ENCODE results near the gene HSDL2.

Gene HSDL2

DNA sequence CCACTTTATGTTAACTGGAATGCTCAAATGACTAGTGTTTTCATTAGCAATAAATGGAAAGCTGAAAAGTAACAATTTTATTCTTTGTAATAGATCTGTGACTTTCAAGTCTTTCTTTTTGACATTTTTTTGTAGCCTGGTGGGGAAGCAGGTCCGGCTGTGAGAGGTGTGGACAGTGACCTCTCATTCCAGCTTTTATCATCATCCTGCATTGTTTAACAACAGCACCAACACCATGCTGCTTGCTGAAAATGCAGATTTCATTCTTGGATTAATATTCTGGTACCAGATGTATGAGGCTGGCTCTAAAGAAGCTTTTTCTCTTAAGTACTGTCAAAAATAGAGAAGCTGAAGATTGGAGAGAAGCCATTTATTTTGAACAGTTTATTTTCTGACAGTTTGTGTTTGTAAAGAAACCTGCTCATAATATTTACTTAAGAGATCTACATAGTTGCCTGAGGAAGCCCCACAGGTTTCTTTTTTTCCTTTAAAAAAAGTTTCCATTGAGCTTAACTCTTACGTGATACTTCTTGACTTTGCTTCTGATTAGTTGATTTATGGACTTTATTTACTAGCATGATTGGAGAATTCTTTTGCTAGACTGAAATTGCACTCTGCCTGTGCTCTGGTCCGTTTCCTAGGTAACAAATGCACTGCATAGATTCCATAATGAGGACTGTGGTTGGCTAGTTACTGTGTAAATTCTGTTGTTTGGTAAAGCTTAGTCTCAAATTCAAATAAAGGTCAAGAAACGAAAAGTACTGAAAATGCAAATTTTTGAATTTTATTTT lies 110.2 kb downstream of the HSDL2 start:
- no peak for DNase-seq (ENCODE audit: low read depth in 1 of 2, low spot score in 1 of 2)
- in situ Hi-C loops (cut with HindIII; ENCODE audit: low pct_unique_long_range_greater_than_20kb, low sequenced_read_pairs), result no loop called here
- no peak for TF ChIP-seq JUND (IDR thresholded peaks at IDR 0.05; ENCODE audit: low read depth)

GRCh38 chr9:112493393-112494137 lies 113.7 kb downstream of the HSDL2 start:
- no peak for DNase-seq (ENCODE audit: low read depth in 1 of 2, low spot score in 1 of 2)
- in situ Hi-C loops (cut with HindIII; ENCODE audit: low pct_unique_long_range_greater_than_20kb, low sequenced_read_pairs), result no loop called here
- no peak for TF ChIP-seq JUND (IDR thresholded peaks at IDR 0.05; ENCODE audit: low read depth)

DNA sequence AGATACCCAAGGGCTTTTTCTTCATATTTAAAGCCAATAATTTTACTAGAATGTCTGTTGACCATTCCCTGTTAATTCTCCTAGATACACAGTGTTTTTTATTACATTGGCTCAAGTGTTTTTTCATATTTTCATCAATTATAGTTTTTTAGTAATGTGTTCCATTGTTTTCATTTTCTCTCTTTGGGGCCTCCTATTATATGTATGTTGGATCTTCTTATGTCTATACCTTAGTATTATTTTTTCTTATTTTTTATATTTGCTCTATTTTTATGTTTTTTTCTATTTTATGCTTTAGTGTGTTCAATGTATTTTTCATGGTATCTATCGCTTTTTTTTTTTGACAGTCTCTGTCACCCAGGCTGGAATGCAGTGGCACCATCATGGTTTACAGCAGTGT lies 114.2 kb downstream of the HSDL2 start:
- no peak for TF ChIP-seq JUND (IDR thresholded peaks at IDR 0.05; ENCODE audit: low read depth)
- in situ Hi-C loops (cut with HindIII; ENCODE audit: low pct_unique_long_range_greater_than_20kb, low sequenced_read_pairs), result no loop called here

GRCh38 chr9:112495614-112496013 lies 115.7 kb downstream of the HSDL2 start:
- in situ Hi-C loops (cut with HindIII; ENCODE audit: low pct_unique_long_range_greater_than_20kb, low sequenced_read_pairs), result no loop called here
- no peak for DNase-seq (ENCODE audit: low read depth in 1 of 2, low spot score in 1 of 2)
- no peak for TF ChIP-seq JUND (IDR thresholded peaks at IDR 0.05; ENCODE audit: low read depth)

More for the DNA sequence above, 114.2 kb downstream of the HSDL2 start:
- DNase-seq (ENCODE audit: low read depth in 1 of 2, low spot score in 1 of 2), result no peak

GRCh38 chr9:112496074-112496722 lies 116.3 kb downstream of the HSDL2 start:
- in situ Hi-C loops (cut with HindIII; ENCODE audit: low pct_unique_long_range_greater_than_20kb, low sequenced_read_pairs), result no loop called here
- no peak for DNase-seq (ENCODE audit: low read depth in 1 of 2, low spot score in 1 of 2)
- TF ChIP-seq JUND (IDR thresholded peaks at IDR 0.05; ENCODE audit: low read depth), result no peak

DNA sequence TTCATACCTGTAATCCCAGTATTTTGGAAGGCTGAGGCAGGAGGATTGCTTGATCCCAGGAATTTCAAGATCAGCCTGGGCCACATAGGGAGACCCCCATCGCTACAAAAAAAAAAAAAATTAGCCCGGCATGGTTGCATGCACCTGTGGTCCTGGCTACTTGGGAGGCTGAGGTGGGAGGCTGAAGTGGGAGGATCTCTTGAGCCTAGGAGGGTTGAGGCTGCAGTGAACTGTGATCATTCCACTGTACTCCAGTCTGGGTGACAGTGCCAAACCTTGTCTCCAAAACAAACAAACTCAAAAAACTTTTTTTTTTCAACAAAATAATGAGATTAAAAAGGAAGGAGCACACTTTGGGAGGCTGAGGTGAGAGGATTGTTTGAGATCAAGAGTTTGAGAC lies 120.9 kb downstream of the HSDL2 start:
- TF ChIP-seq JUND (IDR thresholded peaks at IDR 0.05; ENCODE audit: low read depth), result no peak
- DNase-seq (ENCODE audit: low read depth in 1 of 2, low spot score in 1 of 2), result no peak
- in situ Hi-C loops (cut with HindIII; ENCODE audit: low pct_unique_long_range_greater_than_20kb, low sequenced_read_pairs), result no loop called here

GRCh38 chr9:112501287-112501686 lies 121.4 kb downstream of the HSDL2 start:
- no peak for TF ChIP-seq JUND (IDR thresholded peaks at IDR 0.05; ENCODE audit: low read depth)
- no peak for DNase-seq (ENCODE audit: low read depth in 1 of 2, low spot score in 1 of 2)
- in situ Hi-C loops (cut with HindIII; ENCODE audit: low pct_unique_long_range_greater_than_20kb, low sequenced_read_pairs), result no loop called here

GRCh38 chr9:112502175-112502946 lies 122.5 kb downstream of the HSDL2 start:
- in situ Hi-C loops (cut with HindIII; ENCODE audit: low pct_unique_long_range_greater_than_20kb, low sequenced_read_pairs), result no loop called here
- no peak for DNase-seq (ENCODE audit: low read depth in 1 of 2, low spot score in 1 of 2)
- no peak for TF ChIP-seq JUND (IDR thresholded peaks at IDR 0.05; ENCODE audit: low read depth)

GRCh38 chr9:112503170-112503569 lies 123.3 kb downstream of the HSDL2 start:
- no peak for TF ChIP-seq JUND (IDR thresholded peaks at IDR 0.05; ENCODE audit: low read depth)
- no peak for DNase-seq (ENCODE audit: low read depth in 1 of 2, low spot score in 1 of 2)
- in situ Hi-C loops (cut with HindIII; ENCODE audit: low pct_unique_long_range_greater_than_20kb, low sequenced_read_pairs), result no loop called here

DNA sequence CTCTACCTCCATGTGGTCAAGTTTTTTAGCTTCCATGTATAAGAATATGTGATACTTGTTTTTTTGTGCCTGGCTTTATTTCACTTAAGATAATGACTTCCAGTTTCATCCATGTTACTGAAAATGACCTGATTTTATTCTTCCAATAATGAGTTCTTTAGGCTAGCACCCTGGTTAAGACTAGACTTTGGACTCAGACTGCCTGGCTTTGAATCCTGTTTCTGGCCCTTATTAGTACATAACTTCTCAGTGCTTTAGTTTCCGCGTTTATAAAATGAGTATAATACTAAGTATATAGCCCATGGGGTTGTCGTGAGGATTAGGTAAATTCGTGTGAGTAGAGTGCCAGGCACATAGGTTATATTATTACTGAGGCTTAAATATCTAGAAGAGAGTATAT lies 125.2 kb downstream of the HSDL2 start:
- in situ Hi-C loops (cut with HindIII; ENCODE audit: low pct_unique_long_range_greater_than_20kb, low sequenced_read_pairs), result no loop called here
- TF ChIP-seq JUND (IDR thresholded peaks at IDR 0.05; ENCODE audit: low read depth), result no peak
- no peak for DNase-seq (ENCODE audit: low read depth in 1 of 2, low spot score in 1 of 2)

DNA sequence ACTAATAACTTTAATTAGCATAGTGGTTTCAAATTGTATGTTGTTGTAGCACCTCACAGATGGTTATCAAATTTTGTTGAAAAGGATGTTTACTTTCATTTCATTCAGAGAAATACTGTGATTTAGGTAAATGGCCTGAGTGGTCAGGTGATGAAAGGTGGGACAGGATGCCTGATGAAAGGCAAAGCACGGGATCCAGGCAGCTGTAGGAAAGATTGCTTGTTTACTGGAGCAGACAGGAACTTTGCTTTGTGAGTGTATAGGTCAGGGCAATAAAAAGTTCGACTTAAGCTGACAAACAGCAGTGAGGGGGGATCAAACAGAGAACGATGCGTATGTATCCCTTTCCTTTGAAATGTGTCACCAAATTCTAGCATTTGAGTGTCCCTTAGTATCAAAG lies 125.7 kb downstream of the HSDL2 start:
- no peak for DNase-seq (ENCODE audit: low read depth in 1 of 2, low spot score in 1 of 2)
- no peak for TF ChIP-seq JUND (IDR thresholded peaks at IDR 0.05; ENCODE audit: low read depth)
- in situ Hi-C loops (cut with HindIII; ENCODE audit: low pct_unique_long_range_greater_than_20kb, low sequenced_read_pairs), result no loop called here

- in situ Hi-C loops (cut with HindIII; ENCODE audit: low pct_unique_long_range_greater_than_20kb, low sequenced_read_pairs), result no loop called here
- no peak for TF ChIP-seq JUND (IDR thresholded peaks at IDR 0.05; ENCODE audit: low read depth)
- DNase-seq (ENCODE audit: low read depth in 1 of 2, low spot score in 1 of 2), result no peak
Observed at GRCh38 chr9:112506571-112506970, 126.7 kb downstream of the HSDL2 start.
